ENCODE results near the gene S100A5.

GRCh38 chr1:153509036-153509435, 31.7 kb downstream of the S100A5 start:
- TF ChIP-seq CTCF (IDR thresholded peaks at IDR 0.05; ENCODE audit: low read length) (no peak), EZH2 (optimal IDR thresholded peaks at IDR 0.05; ENCODE audit: low read depth, low read length) (no peak), EZH2phosphoT487 (IDR thresholded peaks at IDR 0.05; ENCODE audit: low read length) (no peak)

All from MM.1S (cell line).